ENCODE data around the gene TRPM2.

Gene TRPM2

DNA sequence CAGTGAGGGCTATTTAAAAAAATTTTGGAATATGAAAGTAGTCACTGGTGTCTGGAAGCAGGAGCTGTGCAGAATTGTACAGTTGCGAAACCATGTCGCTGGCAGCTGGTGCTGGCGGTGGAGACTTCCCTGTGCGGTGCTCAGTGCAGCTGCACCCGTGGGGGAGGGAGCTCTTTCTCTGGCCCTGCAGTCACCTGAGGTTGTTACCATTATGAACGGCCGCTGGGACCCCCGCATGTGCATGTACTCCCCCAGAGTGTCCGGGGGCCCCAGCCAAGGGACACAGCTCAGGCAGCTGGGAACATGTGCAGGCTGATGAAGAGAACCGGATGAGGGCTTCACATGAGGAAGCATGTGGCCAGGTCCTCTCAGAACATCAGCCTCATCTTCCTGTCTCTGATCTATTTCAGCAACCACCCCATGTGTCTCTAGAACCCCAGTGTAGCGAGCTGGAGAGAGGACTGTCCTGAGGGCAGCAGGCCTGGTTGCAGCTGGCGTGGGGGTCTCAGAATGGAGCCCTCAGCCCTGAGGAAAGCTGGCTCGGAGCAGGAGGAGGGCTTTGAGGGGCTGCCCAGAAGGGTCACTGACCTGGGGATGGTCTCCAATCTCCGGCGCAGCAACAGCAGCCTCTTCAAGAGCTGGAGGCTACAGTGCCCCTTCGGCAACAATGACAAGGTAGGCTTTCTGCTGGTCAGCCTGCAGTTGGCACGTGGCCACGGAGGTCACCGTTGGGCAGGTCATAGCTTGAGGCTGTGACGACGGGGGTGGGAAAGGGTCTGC lies at the start of gene TRPM2:
TRPM2 (plus strand) TSS at position 431 of the 780 bp plus-strand sequence; CDS start at position 511, 80 bp downstream.
- no peak for DNase-seq

DNA sequence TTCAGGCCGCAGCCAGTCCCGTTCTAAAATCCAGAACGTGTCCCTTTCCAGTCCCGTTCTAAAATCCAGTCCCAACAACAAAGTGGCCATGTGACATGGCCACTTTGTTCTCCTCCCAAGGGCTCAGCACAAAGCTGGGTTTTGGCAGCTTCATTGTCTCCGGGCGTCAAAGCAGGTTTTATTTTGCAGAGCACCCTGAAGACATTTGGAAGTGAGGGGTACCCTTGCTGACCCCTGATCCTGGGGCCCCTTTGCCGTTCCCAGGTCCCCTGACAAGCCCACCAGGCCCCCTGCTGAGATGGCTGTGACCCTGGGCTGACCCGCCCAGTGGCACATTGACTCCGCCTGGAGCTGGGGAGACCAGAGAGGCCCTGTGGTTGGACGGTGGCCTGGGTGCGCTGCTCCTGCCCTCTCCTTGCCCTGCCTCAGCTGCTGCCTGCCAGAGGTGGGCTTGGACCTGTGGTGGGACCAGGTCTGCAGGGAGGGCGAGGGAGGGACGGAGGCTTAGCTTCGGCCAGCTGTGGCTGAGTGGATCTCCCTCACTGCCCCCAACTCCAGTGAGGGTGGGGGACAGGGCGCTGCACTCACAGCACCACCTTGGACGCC lies 49.3 kb upstream of the TRPM2 start:
- DNase-seq, result no peak

DNA sequence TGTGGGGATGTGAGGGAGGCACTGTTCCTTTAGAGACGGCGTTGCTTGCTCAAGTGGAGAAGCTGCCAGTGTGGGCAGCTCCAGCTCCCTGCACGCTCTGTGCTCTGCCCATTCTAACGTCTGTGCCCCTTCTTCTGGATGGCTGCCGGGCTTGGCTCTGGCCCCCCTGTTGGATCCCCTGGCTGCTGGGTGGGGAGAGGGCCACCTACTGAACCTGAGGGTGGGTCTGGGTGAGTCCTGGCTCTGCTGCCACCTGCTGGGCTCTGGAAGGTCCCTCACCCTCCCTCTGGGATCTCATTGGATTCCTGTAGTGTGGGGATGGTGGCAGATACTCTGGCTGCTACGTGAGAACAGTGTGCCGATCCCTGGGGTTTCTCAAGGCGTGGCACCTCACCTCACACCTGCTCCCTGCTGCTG lies 48.5 kb upstream of the TRPM2 start:
- no peak for DNase-seq

DNA sequence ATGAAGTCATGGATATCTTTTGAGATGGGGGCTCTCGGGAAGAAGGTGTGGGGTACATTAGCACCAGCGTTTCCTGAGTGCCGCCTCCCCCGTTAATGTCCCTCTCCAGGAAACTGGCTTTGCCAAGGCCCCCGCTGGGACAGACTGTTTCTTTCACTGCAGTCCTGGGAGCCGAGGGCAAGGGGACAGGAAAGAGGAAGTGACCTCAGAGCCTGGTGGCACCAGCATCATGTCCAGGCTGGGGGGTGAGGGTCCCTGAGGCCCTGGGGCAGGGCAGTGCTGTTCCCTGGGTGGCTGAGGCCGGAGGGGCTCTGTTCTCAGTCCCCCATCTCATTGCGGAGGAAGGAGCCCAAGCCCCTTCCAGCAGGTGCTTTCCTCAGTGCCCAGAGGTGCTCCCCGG lies 47.7 kb upstream of the TRPM2 start:
- no peak for DNase-seq

DNA sequence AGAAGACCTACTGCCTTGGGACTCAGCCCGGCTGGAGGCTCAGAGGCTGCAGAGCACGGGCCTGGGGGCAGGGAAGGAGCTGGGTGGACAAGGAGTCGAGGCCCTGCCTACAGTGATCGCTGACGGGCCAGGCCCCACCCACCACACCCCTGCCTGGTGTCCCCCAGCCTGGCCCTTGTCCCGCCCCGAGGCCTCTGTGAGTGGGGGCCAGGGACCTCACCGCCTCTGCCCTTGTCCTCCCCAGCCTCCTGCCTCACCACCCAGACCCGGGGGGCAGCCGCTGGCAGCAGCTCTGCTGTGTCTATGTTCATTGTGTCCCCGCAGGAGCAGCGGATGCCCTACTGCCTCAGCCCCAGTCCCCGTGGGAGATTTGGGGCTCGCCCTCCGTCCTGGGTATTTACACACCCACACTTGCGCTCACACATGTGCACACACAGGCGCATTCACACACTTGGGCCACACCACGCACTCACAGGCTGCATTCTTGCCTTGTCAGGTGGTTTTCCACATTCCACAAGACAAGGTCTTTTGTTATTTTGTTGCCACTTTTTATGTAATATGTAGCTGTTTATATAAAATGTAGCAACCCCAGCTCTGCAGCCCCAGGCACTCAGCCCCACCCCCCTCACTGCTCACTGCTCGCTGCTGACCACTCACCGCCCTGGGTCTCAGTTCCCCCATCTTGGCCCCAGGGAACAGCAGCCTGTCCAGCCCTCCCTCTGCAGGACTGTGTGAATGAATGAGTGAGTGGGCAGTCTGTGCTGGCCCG lies 46.3 kb upstream of the TRPM2 start:
- DNase-seq, result no peak

DNA sequence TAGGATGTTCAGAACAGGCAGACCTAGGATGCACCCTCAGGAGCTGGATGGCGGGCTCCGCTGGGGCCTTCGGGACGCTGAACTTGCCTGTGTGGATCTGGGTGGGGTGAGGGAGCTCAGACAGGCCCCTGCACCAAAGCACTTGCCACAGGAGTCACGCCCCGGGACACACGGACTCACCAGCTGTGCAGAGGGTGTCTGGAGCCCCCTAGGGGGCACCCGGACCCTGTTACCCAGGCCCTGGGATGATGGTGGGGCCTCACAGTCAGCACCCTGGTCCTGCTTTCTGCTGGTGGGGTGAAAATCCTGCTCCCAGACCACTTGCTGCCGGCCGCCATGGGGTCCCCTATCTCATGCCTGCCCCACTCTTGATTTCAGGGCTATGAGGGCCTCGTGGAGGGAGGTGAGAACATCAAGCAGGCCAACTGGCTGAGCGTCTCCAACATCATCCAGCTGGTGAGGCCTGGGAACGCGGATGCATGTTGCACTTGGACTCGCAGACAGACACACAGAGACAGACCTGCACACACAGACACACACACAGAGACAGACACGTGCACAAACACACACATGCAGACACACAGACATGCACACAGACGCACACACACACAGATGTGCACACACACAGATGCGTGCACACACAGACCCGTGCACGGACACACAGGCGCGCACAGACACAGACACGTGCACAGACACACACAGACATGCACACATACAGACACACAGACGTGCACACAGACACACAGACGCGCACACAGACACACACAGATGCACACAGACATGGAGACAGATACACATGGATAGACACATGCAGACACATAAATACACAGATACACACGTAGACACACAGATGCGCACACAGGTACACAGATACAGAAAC lies 42.6 kb upstream of the TRPM2 start:
- DNase-seq, result no peak

DNA sequence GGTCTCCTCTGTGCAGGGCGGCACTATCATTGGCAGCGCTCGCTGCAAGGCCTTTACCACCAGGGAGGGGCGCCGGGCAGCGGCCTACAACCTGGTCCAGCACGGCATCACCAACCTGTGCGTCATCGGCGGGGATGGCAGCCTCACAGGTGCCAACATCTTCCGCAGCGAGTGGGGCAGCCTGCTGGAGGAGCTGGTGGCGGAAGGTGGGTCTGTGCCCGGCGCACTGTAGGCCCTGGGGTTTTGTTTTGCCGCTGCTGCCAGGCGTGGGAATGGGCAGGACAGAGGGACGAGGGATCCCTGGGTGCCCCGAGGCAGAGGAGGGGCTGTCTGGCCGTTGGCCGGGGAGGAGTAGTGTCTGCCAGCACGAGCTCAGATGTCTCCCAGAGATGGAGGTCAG lies 41.3 kb upstream of the TRPM2 start:
- DNase-seq, result no peak

DNA sequence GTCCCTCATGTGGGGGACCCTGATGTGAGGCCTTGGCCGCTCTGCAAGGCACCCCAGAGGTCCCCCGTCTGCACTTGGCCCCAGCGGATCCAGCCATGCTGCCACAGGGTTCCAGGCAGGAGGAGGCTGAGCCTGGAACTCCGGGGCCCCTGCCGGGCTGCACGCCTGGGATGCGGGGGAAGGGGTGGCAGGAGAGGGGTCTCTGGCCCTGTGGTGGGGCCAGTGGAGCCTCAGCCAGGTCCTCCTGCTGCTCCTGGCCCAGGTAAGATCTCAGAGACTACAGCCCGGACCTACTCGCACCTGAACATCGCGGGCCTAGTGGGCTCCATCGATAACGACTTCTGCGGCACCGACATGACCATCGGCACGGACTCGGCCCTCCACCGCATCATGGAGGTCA lies 40.7 kb upstream of the TRPM2 start:
- no peak for DNase-seq

DNA sequence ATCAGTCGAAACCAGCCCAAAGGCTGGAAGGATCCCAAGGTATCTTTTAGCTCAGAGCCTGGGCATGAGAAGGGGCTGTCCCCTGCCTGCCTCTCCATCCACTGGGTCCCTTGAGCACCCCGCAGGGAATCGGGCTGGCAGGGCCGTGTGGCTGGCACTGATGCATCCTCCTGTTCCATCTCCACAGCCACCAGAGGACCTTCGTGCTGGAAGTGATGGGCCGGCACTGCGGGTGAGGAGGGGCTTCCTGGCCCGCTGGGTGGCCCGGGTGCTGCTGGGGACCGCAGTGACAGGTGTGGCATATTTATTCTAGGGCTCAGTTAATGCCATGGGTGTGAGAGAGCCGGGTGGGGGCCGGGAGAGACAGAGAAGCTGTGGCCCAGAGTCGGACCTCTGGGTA lies 40.0 kb upstream of the TRPM2 start:
- no peak for DNase-seq

DNA sequence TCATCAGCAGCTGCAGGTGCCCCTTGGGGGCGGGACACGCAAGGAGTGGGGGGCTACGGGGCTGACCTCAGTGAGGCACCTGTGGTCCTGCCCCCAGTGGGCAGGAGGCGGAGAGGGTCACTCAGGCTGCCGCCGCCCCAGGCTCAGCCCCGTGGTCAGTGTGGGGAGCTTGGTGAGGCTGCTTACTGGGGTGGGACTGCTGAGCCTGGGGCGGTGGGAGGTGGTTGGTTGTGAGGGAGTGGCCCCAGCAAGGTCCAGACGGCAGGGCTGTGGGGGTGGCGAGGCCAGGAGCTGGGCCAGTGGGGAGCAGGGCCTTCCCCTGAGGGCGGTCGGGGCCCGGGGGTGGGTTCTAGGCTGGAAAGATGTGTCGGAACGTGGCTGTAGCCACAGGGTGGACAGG lies 39.3 kb upstream of the TRPM2 start:
- no peak for DNase-seq

DNA sequence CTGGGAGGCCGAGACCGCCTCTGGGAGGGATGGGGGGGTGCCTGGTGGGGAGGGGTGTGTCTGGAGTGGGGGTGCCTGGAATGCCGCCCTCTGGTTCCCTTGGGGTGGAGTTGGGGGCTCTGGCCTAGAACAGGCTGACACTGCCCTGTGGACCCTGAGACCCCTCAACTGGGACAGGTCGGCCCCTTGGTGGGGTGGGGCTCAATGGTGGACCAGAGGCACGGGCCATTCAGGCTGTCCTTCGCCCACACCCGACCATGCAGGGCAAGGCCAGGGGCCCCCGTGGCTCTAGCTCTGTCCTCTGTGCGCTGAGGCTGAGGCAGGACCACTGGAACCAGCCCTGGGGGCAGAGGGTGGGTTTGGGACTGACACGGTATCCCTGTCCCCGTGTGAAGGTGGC lies 38.9 kb upstream of the TRPM2 start:
- no peak for DNase-seq

DNA sequence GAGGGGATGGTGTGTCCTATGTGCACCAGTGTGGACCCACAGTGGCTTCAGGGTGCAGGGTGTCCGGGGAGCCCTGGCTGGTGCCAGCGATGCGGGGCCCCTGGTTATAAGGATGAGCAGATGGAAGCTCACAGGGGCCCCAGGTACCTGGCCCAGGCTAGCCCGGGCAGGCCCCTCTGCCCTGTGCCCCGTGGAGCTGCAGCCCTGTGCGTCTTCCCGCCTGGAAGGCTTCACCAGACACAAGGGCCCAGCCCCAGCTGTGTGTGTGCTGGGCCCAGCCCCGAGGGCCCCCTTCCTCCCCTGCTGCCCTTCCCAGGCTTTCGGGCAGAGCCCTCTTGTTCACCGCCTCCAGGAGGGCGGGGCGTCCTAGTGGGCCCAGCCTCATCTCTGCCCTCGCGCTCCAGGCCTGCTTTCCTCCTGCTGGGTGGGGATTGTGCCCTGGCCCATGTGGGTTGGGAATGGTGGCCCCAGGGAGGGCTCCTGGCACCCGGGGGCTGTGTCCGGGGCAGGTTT lies 37.7 kb upstream of the TRPM2 start:
- no peak for DNase-seq

DNA sequence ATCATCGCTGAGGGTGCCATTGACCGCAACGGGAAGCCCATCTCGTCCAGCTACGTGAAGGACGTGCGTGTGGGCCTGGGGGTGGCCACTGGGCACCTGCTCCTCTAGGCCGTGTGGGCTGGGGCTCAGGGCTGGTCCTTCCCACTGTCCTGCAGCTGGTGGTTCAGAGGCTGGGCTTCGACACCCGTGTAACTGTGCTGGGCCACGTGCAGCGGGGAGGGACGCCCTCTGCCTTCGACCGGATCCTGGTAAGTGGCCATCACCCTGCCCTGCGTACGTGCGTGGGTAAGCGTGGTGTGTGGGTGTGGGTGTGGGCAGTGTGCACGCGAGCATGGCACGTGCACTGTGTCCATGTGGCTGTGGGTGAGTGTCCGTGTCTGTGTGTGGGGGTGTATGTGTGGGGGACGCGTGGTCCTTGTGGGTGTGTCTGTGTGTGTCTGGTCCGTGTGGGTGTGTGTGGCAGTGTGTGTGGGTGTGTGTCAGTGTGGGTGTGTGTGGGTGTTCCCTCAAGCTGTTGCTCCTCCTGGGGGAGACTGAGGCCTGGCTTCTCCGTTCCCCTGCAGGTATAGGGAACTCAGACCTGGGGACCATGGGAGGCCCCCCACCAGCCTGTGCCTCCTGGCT lies 37.0 kb upstream of the TRPM2 start:
- DNase-seq, result no peak

DNA sequence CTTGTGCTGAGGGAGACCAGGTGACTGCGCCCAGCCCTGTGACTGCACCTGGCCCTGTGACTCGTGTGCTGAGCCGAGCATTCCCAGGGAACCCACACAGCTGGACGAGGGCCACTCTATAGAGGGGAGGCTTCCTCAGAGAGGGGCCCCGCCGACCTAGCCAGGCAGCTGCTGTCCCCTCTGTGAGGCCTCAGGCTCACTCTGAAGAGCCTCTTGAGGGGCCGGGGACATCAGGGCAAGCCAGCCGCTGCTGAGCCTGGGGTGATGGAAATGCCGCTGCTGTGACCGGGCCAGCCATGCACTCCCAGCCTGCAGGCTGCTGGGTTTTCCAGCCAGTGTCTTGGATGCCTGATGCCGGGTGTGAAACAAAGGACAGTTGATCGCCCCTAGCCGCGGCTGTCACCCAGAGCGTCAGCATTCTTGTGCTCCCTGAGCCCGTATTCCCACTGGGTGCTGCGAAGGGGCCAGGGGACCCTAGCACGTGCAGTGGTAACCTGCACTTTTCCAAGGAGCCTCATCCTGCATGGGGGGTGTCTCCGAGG lies 36.1 kb upstream of the TRPM2 start:
- DNase-seq, result no peak

DNA sequence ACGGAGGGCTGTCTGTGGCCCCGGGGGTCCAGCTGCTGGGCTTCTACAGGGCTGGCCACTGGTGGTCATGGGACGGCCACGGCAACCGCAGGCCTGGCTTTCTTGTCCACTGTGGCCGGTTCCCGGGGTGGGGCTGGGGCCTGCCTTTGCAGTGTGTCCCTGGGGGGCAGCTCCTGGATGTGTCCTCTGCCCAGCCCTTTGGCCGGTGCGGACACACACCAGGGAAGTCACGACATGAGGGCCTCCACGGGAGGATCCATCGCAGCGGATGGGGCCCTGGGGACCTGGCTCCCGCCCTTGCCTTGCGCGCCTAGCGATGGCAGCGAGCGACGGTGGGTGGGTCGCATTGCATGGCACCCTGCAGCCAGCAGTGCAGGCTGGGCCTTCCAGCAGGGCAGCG lies 35.5 kb upstream of the TRPM2 start:
- no peak for DNase-seq

DNA sequence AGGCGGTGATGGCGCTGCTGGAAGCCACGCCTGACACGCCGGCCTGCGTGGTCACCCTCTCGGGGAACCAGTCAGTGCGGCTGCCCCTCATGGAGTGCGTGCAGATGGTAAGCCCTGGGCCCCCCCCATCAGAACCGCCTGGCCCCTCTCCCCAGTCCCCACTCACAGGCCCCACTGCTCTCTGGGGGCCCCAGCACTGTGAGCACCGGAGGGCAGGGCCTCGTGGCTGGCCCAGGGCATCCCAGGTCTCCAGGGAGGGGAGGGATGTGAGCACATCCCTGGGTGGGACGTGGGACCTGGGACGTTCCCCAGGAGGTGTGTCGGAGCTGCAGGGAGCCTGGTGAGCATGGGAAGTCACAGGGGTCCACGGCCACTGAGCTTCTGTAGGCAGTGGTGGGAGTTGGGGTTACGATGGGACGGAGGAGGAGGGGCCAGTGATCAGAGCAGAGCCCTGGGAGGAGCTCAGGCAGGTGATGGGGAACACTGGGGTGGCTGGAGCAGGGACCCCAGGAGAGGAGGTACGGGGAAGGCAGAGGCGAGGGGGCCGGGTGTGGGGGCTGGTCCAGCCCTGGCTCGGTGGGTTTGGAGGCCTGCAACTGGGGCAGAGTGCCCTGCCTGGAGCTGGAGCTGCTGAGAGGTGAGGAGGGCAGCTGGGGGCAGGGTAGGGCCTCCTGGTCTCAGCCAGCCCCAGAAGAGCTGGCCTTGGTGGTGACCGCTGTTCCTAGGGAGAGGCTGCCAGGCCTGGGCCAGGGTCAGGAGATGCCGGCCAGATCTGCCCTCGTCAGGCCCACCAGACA lies 34.7 kb upstream of the TRPM2 start:
- no peak for DNase-seq

DNA sequence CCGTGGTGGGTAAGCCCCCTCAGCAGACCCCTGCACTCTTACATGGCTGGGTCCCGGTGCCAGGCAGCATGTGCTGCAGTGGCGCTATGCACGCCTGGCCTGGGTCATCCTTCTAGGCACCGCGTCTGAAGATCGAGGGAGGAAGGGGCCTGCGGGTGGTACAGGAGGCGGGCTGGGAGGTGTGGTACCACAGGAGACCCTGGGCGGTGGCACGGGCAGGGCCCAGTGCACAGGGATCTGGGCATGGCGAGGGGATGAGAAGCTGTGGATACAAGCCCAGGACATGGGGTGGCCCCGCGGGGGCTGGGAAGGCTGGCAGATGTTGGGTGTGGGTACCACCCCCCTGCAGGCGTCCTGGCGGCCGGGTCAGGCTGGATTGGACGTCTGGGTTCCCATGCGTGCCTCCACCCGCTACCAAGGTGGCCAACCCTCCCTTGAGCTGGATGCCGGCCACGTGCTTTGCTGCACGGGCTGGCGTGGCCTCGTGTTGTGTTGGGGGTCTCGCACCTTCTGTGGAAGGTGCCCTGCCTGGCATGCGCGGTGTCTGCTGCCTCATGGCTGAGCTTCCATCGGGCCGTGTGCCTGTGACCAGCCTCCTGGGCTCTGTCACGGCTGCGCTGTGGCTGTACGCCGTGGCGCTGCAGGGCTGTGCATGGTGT lies 33.9 kb upstream of the TRPM2 start:
- no peak for DNase-seq

DNA sequence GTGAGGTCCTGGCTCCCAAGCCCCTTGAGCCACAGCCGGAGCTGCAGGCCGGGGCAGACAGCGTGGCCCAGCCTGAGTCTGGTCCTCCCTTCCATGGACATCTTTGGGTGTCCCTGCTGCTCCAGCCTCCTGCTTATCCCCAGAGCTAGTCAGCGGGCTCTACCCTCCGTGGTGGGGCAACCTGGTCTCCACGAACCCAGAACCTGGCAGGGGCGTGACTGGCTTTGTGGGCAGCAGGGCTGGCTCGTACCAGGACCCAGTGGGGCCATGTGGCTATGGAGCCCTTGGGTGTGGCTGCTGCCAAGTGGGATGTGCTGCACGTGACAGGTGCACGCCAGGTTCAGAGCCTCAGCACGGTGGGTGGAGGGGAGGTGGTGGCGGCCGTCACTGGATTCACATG lies 32.6 kb upstream of the TRPM2 start:
- DNase-seq, result no peak

DNA sequence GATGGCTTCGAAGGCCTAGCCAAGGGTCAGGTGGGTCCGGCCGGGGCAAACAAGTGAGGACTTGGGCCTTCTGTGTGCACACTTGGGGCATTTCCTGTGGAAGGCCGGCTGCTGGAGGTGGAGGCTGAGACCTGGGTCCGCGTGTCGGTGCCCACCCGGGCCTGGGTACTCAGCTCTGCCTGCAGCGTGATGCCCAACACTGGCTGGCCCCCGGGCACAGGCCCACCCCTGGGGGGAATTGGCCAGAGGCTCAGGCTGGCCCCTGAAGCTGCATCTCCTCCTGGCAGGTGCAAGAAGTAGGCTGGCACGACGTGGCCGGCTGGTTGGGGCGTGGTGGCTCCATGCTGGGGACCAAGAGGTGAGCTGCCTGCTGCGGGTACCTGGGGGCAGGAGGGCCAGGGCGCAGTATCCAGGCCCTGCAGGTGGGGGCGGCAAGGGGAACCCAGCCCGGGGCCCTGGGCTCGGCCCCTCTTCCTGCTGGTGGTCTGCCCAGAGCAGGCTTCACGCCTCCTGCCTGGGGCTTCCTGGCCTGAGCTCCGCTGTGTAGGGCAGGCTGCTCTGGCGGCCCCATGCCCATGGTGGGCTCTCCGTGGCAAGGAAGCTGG lies 31.5 kb upstream of the TRPM2 start:
- DNase-seq, result no peak
